Prostate gland (tissue), 2 donors: Measurements from ENCODE around the gene DPYD. TPM values are rescaled to one million over a fixed set of nuclear protein-coding genes. Genes with fewer than 3 reads are reported as not detected.

Experiments
- DNase-seq: peaks from one replicate; pipeline ENCODE4 v3.0.0-alpha.2; 2019; ENCODE audit warnings: low spot score
- H3K27ac ChIP-seq, 2 donors: fragments of 200-600 bp; sonication (generic); 2 replicates each; pipeline ENCODE4 v1.5.1; 2017 to 2019
- H3K27me3 ChIP-seq: fragments of 200-600 bp; sonication (generic); replicated peaks from 2 replicates; pipeline ENCODE4 v1.5.1; 2019; ENCODE audit not compliant: insufficient read depth
- H3K36me3 ChIP-seq, 2 donors: fragments of 200-600 bp; sonication (generic); 1 replicate in 1 of 2; 2 replicates in 1 of 2; pipeline versions ENCODE4 v1.5.1 to v1.8.1; 2017 to 2019
- H3K4me1 ChIP-seq: fragments of 200-600 bp; sonication (generic); replicated peaks from 2 replicates; pipeline ENCODE4 v1.5.1; 2019
- H3K4me3 ChIP-seq, 2 donors: fragments of 200-600 bp; sonication (generic); 2 replicates each; pipeline ENCODE4 v1.5.1; 2017 to 2019
- H3K9me3 ChIP-seq: fragments of 200-600 bp; sonication (generic); 2 replicates; pipeline ENCODE4 v1.5.1; 2017
- POLR2A ChIP-seq: fragments of 450-650 bp; IDR thresholded peaks from one replicate; pipeline ENCODE4 v1.6.1; 2016; ENCODE audit warnings: antibody characterized with exemption, mild to moderate bottlenecking
- POLR2AphosphoS5 ChIP-seq: sonication (generic); formaldehyde crosslinking; IDR thresholded peaks from one replicate; pipeline ENCODE4 v1.6.1; 2017; ENCODE audit warnings: antibody characterized with exemption
- WGBS: methylation state at CpG from one replicate; pipeline ENCODE4 v1.1.5; 2018; 5-methylcytosine and 5-hydroxymethylcytosine counted together
- intact Hi-C: fragments of 100-400 bp; cut with DNase I; formaldehyde crosslinking; loops from one replicate; pipeline ENCODE4 v1.14.2; 2022
- total RNA-seq, 2 donors: library from RNA; depleted of rRNA; stranded (reverse); fragments of >200 nt; gene quantifications; one replicate each; pipeline ENCODE4 v1.1.0, GENCODE V29; 2016
- TF ChIP-seq, protein P1 (sequence below), 4 experiments: fragments of 200-600 bp in 2 of 4; fragments of 450-650 bp in 2 of 4; sonication (generic) in 2 of 4; IDR thresholded peaks; 1 replicate in 3 of 4; 2 replicates in 1 of 4; pipeline ENCODE4 v1.5.1; 2016 to 2019; ENCODE audit warnings: antibody characterized with exemption in 4 of 4, mild to moderate bottlenecking in 2 of 4, moderate library complexity in 2 of 4

The DPYD gene
- total RNA-seq, 2 donors from 2014 or later, result 18.2 to 19.7 TPM

DNA sequence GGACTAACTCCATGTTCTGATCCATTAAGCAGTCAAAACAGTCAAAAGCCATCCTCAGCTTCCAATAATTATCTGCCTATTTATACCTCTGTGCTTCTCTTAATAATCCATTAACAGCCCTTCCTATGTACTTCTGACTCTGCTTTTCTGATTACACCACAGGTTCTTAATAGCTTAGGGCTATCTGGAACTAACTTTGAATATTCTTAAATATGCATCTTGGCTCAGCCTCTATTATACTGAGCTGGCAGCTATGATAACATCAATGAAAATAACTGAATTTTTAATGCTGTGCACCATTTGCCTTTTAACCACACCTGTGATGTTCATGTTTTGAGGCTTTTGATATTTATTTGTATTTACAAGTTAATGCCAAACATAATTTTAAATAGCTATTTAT lies 175.9 kb downstream of the DPYD start:
- intact Hi-C loops, result no loop called here
- no peak for TF ChIP-seq POLR2A
- H3K36me3 ChIP-seq, result no peaks in the 10 kb centered on the region

DNA sequence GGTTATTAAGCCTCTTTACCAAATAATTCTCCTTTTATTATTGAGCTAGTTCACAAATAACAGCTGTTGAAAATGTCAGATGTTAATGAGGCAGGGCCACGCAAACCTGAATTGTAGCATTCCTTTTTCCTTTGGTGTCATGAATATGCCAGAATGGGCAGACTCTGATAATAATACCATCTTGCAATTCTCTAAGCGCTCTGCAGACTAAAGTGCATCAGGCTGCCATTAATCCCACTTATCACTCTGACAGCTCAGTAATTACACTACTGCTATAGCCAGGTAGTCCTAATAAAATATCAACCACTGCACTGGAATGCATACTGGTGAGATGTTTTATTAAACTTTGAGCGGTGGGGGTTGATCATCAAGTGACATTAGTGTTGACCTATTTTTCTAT lies 177.7 kb downstream of the DPYD start:
- H3K27ac ChIP-seq, result no peak overlapping the region
- H3K36me3 ChIP-seq, result no peaks in the 10 kb centered on the region
- 59% methylated on average over 3 of the region's 3 CpGs for WGBS
- no peak overlapping the region for H3K4me3 ChIP-seq
- H3K27me3 ChIP-seq, result no peaks in the 10 kb centered on the region
- no peaks in the 10 kb centered on the region for H3K4me1 ChIP-seq
- no peaks in the 10 kb centered on the region for H3K9me3 ChIP-seq
- intact Hi-C loops, result no loop called here
- TF ChIP-seq POLR2A, result no peak
- no peak for TF ChIP-seq POLR2AphosphoS5
- TF ChIP-seq, protein P1, sequence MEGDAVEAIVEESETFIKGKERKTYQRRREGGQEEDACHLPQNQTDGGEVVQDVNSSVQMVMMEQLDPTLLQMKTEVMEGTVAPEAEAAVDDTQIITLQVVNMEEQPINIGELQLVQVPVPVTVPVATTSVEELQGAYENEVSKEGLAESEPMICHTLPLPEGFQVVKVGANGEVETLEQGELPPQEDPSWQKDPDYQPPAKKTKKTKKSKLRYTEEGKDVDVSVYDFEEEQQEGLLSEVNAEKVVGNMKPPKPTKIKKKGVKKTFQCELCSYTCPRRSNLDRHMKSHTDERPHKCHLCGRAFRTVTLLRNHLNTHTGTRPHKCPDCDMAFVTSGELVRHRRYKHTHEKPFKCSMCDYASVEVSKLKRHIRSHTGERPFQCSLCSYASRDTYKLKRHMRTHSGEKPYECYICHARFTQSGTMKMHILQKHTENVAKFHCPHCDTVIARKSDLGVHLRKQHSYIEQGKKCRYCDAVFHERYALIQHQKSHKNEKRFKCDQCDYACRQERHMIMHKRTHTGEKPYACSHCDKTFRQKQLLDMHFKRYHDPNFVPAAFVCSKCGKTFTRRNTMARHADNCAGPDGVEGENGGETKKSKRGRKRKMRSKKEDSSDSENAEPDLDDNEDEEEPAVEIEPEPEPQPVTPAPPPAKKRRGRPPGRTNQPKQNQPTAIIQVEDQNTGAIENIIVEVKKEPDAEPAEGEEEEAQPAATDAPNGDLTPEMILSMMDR (IDR thresholded peaks at IDR 0.05), result no peak
- DNase-seq, result no peak

More for the DNA sequence above, 175.9 kb downstream of the DPYD start:
- H3K4me1 ChIP-seq, result no peaks in the 10 kb centered on the region
- DNase-seq, result no peak
- H3K27ac ChIP-seq, result no peak overlapping the region
- no peaks in the 10 kb centered on the region for H3K27me3 ChIP-seq
- H3K9me3 ChIP-seq, result no peaks in the 10 kb centered on the region
- no peak overlapping the region for H3K4me3 ChIP-seq

DNA sequence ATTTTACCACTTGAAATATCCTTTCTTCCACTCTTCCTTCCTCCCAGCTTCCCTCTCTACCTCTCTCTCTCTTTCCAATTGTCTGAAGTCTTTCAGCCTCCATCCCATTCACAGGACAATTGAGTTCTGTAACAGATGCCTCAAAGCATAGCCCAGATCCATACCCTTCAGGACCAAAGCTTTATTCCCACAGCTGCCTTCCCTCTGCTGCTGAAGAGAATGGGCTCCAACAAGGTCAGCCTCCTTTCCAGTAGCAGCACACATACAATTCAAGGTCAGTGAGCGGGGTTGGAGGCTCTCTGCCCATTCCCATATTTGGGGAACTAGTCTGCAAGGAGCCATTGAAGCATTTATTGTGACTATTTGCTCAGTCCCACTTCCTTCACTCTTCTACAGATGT lies 179.9 kb downstream of the DPYD start:
- Histone ChIP-seq H3K36me3 (no peaks in the 10 kb centered on the region), H3K9me3 (no peaks in the 10 kb centered on the region), H3K27ac (no peak overlapping the region), H3K4me3 (no peak overlapping the region), H3K27me3 (no peaks in the 10 kb centered on the region), H3K4me1 (no peaks in the 10 kb centered on the region)
- 85% methylated on average over 1 of the region's 1 CpG for WGBS
- intact Hi-C loops, result no loop called here
- DNase-seq, result no peak
- no peak for TF ChIP-seq POLR2AphosphoS5

DNA sequence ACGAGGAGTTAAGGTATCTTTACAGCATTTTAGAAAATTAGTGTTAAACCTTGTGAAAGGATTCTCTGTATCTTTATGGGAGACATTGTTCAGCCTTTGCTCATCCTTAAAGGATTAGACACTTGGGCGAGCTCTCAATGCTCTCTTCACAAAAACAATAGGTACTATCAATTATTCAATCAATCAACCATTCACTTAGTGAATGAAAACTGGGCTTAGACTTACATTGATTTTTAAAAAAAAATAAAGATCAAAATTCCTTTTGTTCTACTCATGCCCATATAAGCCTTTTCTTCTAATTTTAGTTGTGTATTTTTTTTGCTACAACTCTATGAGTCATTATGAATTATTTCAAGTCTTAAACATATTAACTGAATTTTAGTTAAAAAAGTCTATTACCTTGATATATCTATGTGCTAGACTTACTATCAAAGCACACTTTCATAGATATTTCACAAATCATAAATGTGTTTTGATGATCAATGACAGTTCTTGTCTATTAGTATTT lies 181.2 kb downstream of the DPYD start:
- WGBS, result 89% methylated on average over 2 of the region's 2 CpGs

DNA sequence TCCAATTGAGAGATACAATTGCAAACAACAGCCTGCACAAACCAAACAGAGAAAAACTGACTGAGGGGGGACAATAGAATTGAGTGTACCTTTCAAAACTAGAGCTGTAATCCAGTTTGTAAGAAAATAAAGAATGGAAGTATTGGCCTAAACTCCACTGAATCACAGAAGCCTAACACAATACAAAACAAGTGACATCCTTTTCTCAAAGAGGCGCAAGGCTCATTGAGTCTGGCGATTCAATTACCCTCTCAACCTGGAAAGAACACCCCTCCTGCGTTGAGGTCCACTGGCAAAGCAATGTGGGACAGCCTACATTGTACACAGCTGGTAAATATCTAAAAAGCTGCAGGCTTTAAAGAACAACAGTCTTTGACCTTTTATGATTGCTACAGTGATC lies 182.6 kb downstream of the DPYD start:
- H3K27me3 ChIP-seq, result no peaks in the 10 kb centered on the region
- 67% methylated on average over 3 of the region's 3 CpGs for WGBS
- intact Hi-C loops, result no loop called here
- H3K4me3 ChIP-seq, result no peak overlapping the region
- H3K27ac ChIP-seq, result no peak overlapping the region
- no peak for DNase-seq
- no peaks in the 10 kb centered on the region for H3K36me3 ChIP-seq
- TF ChIP-seq, protein P1 (IDR thresholded peaks at IDR 0.05), result no peak
- TF ChIP-seq POLR2AphosphoS5 (no peak), POLR2A (no peak)
- H3K4me1 ChIP-seq, result no peaks in the 10 kb centered on the region
- no peaks in the 10 kb centered on the region for H3K9me3 ChIP-seq

More for the DNA sequence above, 181.2 kb downstream of the DPYD start:
- no peak for TF ChIP-seq POLR2AphosphoS5
- TF ChIP-seq POLR2A, result no peak
- TF ChIP-seq, protein P1 (IDR thresholded peaks at IDR 0.05), result no peak
- Histone ChIP-seq H3K36me3 (no peaks in the 10 kb centered on the region), H3K9me3 (no peaks in the 10 kb centered on the region), H3K27ac (no peak overlapping the region), H3K4me3 (no peak overlapping the region), H3K4me1 (no peaks in the 10 kb centered on the region), H3K27me3 (no peaks in the 10 kb centered on the region)
- no peak for DNase-seq
- intact Hi-C loops, result no loop called here

DNA sequence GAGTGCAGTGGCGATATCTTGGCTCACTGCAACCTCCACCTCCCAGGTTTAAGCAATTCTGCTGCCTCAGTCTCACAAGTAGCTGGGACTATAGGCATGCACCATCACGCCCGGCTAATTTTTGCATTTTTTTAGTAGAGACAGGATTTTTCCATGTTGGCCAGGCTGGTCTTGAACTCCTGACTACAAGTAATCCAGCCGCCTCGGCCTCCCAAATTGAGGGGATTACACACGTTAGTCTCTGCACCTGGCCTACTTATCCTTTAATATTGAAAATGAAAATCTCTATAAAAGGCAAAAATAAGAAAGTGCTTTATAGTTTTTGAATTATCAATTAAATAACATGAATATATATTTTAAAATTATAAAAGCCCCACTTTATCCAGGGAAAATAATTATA lies 190.6 kb downstream of the DPYD start:
- Histone ChIP-seq H3K36me3 (no peaks in the 10 kb centered on the region), H3K4me3 (no peak overlapping the region), H3K27ac (no peak overlapping the region), H3K9me3 (no peaks in the 10 kb centered on the region), H3K27me3 (no peaks in the 10 kb centered on the region), H3K4me1 (no peaks in the 10 kb centered on the region)
- DNase-seq, result no peak
- 95% methylated on average over 6 of the region's 6 CpGs for WGBS
- TF ChIP-seq POLR2A (no peak), POLR2AphosphoS5 (no peak)
- TF ChIP-seq, protein P1 (IDR thresholded peaks at IDR 0.05), result no peak
- intact Hi-C loops, result no loop called here
